Measurements from ENCODE around the gene FBLN2. TPM values are rescaled to one million over a fixed set of nuclear protein-coding genes. Genes with fewer than 3 reads are reported as not detected.

Gene FBLN2
- polyA plus RNA-seq, 1 experiment = 248 TPM

DNA sequence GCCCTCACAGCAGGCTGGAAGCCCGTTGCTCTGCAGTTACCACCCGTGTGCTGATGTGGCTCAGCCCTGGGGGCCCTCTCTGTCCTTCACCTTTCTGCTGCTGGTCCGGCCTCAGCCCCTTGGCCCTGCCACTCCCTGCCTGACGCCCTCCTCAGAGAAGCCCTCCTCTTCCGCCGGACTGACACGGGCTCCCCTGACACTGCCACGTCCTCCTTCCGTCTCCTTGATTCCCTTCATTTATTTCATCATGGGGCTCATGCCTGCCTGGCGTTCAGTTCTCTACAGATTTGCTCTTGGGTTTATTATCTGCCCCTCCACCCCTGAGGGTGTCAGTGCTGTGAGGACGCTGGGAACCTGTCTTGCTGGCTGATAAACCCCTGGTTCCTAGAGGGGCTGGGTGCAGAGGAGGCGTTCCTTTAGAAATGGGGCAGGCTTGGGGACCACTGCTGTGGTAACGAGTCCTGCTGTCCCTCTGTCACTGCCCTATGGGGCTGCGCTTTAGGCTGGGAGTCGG, 19.6 kb downstream of the FBLN2 start:
- Histone ChIP-seq H3K27me3 (ENCODE audit: control insufficient read depth, insufficient read depth, low read length) (no peaks in the 10 kb centered on the region), H3K36me3 (ENCODE audit: control insufficient read depth, insufficient read depth, low read length) (peaks cover 14% of the 10 kb centered on the region), H3K4me3 (ENCODE audit: low read depth, low read length) (no peak overlapping the region)
- POLR2A ChIA-PET = no interaction called here
- TF ChIP-seq, protein P1, sequence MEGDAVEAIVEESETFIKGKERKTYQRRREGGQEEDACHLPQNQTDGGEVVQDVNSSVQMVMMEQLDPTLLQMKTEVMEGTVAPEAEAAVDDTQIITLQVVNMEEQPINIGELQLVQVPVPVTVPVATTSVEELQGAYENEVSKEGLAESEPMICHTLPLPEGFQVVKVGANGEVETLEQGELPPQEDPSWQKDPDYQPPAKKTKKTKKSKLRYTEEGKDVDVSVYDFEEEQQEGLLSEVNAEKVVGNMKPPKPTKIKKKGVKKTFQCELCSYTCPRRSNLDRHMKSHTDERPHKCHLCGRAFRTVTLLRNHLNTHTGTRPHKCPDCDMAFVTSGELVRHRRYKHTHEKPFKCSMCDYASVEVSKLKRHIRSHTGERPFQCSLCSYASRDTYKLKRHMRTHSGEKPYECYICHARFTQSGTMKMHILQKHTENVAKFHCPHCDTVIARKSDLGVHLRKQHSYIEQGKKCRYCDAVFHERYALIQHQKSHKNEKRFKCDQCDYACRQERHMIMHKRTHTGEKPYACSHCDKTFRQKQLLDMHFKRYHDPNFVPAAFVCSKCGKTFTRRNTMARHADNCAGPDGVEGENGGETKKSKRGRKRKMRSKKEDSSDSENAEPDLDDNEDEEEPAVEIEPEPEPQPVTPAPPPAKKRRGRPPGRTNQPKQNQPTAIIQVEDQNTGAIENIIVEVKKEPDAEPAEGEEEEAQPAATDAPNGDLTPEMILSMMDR (IDR thresholded peaks at IDR 0.05; ENCODE audit: insufficient read depth, low read depth, low read length) = no peak
- DNase-seq (ENCODE audit: low read depth) = no peak
- CTCF ChIA-PET = interaction anchor here (0.7 kb wide), 1 partner anchor 17 kb away, joined by 3 read pairs; no protein-coding TSS in a partner anchor

DNA sequence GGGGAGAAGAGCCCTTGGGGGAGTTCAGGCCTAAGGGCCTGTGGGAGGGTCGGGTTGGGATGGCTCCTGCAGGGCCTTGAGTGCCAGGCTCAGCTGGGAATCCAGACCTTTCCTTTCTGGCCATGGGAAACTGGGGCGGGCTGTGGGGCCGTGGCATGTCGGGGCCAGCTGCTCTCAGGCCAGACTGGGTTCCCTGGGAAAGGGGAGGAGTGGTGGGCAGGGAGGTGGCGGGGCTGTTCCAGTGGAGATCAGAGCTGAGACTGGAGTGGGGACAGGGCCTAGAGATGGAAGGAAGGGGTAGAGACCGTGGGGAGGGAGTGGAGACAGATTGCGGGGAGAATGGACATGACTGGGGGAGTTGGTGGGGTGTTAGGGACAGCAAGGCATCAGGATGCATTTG, 20.3 kb downstream of the FBLN2 start:
- no peak overlapping the region for H3K4me3 ChIP-seq (ENCODE audit: low read depth, low read length)
- TF ChIP-seq, protein P1 (IDR thresholded peaks at IDR 0.05; ENCODE audit: insufficient read depth, low read depth, low read length) = no peak

DNA sequence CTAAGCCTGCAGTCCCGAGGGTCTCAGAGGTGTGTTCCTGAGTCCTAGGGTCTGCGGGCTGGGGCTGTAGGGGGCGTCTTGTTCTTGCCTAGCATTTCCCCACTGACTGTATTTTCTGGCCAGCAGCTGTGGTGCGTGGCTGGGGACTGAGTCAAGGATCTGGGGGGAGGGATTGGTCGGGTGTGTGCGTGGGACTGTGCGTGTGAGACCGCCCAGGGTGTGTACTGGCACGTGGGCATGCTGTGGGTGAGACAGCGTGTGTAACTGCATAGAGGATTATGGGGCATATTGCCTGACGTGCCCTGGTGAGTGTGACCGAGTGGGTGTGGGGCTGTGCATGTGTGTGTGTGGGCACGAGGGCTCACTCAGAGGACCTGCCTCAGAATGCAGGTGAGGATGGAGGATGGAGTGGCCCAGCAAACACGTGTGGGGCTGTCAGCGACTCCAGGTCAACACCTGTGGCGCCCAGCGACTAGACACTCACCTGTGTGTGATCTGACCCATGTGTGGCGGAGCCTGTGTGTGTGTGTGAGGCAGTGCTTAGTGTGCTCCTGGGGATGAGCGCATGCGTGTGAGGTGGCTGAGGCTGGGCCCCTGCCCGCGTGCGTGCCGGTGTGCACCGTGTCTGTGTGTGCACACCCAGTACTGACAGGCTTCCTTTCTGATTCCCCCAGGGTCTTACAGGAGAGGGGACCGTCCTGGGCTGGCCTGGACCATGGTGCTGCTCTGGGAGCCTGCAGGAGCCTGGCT, 20.9 kb downstream of the FBLN2 start:
- POLR2A ChIA-PET = no interaction called here
- CTCF ChIA-PET = interaction anchor here (0.8 to 2.0 kb wide), 2 partner anchors 18 to 74 kb away, joined by 3 to 6 read pairs; no protein-coding TSS in a partner anchor
- H3K36me3 ChIP-seq (ENCODE audit: control insufficient read depth, insufficient read depth, low read length) = peaks cover 15% of the 10 kb centered on the region
- H3K4me3 ChIP-seq (ENCODE audit: low read depth, low read length) = no peak overlapping the region
- DNase-seq (ENCODE audit: low read depth) = no peak
- TF ChIP-seq, protein P1 (IDR thresholded peaks at IDR 0.05; ENCODE audit: insufficient read depth, low read depth, low read length) = peak; percentile 12; the same call in 1 of the 2 replicates
- no peaks in the 10 kb centered on the region for H3K27me3 ChIP-seq (ENCODE audit: control insufficient read depth, insufficient read depth, low read length)

More for the DNA sequence above, 20.3 kb downstream of the FBLN2 start:
- Histone ChIP-seq H3K27me3 (ENCODE audit: control insufficient read depth, insufficient read depth, low read length) (no peaks in the 10 kb centered on the region), H3K36me3 (ENCODE audit: control insufficient read depth, insufficient read depth, low read length) (peaks cover 15% of the 10 kb centered on the region)
- ChIA-PET POLR2A (no interaction called here), CTCF (interaction anchor here (0.7 kb wide), 1 partner anchor 17 kb away, joined by 3 read pairs; no protein-coding TSS in a partner anchor)
- DNase-seq (ENCODE audit: low read depth) = no peak

DNA sequence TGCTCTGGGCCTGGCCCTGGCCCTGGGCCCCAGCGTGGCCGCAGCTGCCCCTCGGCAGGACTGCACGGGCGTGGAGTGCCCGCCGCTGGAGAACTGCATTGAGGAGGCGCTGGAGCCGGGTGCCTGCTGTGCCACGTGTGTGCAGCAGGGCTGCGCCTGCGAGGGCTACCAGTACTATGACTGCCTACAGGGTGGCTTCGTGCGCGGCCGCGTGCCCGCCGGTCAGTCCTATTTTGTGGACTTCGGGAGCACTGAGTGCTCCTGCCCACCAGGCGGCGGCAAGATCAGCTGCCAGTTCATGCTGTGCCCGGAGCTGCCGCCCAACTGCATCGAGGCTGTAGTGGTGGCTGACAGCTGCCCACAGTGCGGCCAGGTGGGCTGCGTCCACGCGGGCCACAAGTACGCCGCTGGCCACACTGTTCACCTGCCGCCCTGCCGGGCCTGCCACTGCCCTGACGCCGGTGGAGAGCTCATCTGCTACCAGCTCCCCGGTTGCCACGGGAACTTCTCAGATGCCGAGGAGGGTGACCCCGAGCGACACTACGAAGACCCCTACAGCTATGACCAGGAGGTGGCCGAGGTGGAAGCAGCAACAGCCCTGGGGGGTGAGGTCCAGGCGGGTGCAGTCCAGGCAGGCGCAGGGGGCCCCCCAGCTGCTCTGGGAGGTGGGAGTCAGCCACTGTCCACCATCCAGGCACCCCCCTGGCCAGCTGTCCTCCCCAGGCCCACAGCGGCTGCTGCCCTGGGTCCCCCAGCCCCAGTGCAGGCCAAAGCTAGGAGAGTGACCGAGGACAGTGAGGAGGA, 21.7 kb downstream of the FBLN2 start:
- CTCF ChIA-PET = interaction anchor here (0.7 to 2.0 kb wide), 7 partner anchors 8 to 77 kb away, joined by 3 to 6 read pairs (median 3); no protein-coding TSS in a partner anchor
- DNase-seq (ENCODE audit: low read depth) = no peak
- H3K27me3 ChIP-seq (ENCODE audit: control insufficient read depth, insufficient read depth, low read length) = no peaks in the 10 kb centered on the region
- TF ChIP-seq, protein P1 (IDR thresholded peaks at IDR 0.05; ENCODE audit: insufficient read depth, low read depth, low read length) = no peak
- peaks cover 15% of the 10 kb centered on the region for H3K36me3 ChIP-seq (ENCODE audit: control insufficient read depth, insufficient read depth, low read length)
- POLR2A ChIA-PET = no interaction called here
- H3K4me3 ChIP-seq (ENCODE audit: low read depth, low read length) = no peak overlapping the region

DNA sequence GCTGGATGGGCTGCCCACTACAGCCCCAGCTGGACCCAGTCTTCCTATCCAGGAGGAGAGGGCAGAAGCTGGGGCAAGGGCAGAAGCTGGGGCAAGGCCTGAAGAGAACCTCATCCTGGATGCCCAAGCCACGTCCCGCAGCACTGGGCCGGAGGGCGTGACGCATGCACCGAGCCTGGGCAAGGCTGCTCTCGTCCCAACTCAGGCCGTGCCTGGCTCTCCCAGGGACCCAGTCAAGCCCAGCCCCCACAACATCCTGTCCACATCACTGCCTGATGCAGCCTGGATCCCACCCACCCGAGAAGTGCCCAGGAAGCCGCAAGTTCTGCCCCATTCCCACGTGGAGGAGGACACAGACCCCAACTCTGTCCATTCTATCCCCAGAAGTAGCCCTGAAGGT, 22.3 kb downstream of the FBLN2 start:
- CTCF ChIA-PET = interaction anchor here (0.7 to 2.0 kb wide), 6 partner anchors 9 to 77 kb away, joined by 3 to 6 read pairs (median 4); no protein-coding TSS in a partner anchor

More for the DNA sequence above, 22.3 kb downstream of the FBLN2 start:
- Histone ChIP-seq H3K27me3 (ENCODE audit: control insufficient read depth, insufficient read depth, low read length) (no peaks in the 10 kb centered on the region), H3K4me3 (ENCODE audit: low read depth, low read length) (no peak overlapping the region), H3K36me3 (ENCODE audit: control insufficient read depth, insufficient read depth, low read length) (peaks cover 13% of the 10 kb centered on the region)
- TF ChIP-seq, protein P1 (IDR thresholded peaks at IDR 0.05; ENCODE audit: insufficient read depth, low read depth, low read length) = no peak
- POLR2A ChIA-PET = no interaction called here
- no peak for DNase-seq (ENCODE audit: low read depth)
